PC-3 (cell line): Measurements from ENCODE around the gene RTP1. TPM values are rescaled to one million over a fixed set of nuclear protein-coding genes. Genes with fewer than 3 reads are reported as not detected.

ENCODE experiments used
- ATAC-seq: fragments of 200-7000 bp; cut with Tn5 transposase; 2 replicates; pipeline ENCODE4 v1.9.1; 2020; ENCODE audit warnings: mild to moderate bottlenecking, moderate library complexity
- BruUV-seq: library from RNA; stranded (reverse); fragments of 400-500 nt; replicated peaks from 2 replicates; lab custom pipeline; 2021; lab: Mats Ljungman, UMichigan
- CTCF ChIA-PET: fragments of 300-600 bp; sonication (Branson Sonifier 250); formaldehyde crosslinking; loops from one replicate; lab custom pipeline; 2022; ENCODE audit warnings: antibody characterized with exemption; lab: Charles Lee
- POLR2A ChIA-PET: fragments of 300-600 bp; sonication (Branson Sonifier 250); formaldehyde crosslinking; loops from one replicate; lab custom pipeline; 2022; ENCODE audit warnings: antibody characterized with exemption; ENCODE audit not compliant: unreplicated experiment; lab: Charles Lee
- DNase-seq: peaks from one replicate; pipeline ENCODE4 v3.0.0-alpha.2; 2015
- H2AFZ ChIP-seq: fragments of 300-600 bp; sonication (generic); 2 replicates; pipeline ENCODE4 v1.6.0; 2016; ENCODE audit warnings: antibody characterized with exemption, low read length
- H3F3A ChIP-seq: fragments of 300-600 bp; sonication (generic); one replicate; pipeline ENCODE4 v1.6.0; 2017; ENCODE audit warnings: antibody characterized with exemption, low read length, control low read depth, mild to moderate bottlenecking; ENCODE audit not compliant: unreplicated experiment
- H3K27ac ChIP-seq: fragments of 300-600 bp; sonication (generic); 2 replicates; pipeline ENCODE4 v1.5.1; 2016; ENCODE audit warnings: mild to moderate bottlenecking, low read length
- H3K27me3 ChIP-seq: fragments of 300-600 bp; sonication (generic); 2 replicates; pipeline ENCODE4 v1.6.1; 2016; ENCODE audit warnings: low read length, mixed read lengths
- H3K36me3 ChIP-seq: fragments of 300-600 bp; sonication (generic); 2 replicates; pipeline ENCODE4 v1.6.1; 2016; ENCODE audit warnings: low read depth, mixed run types, low read length, mixed read lengths
- H3K4me1 ChIP-seq: fragments of 300-600 bp; sonication (generic); 2 replicates; pipeline ENCODE4 v1.5.1; 2016; ENCODE audit warnings: low read length; ENCODE audit not compliant: insufficient read depth
- H3K4me2 ChIP-seq: fragments of 300-600 bp; sonication (generic); 2 replicates; pipeline ENCODE4 v1.6.0; 2016; ENCODE audit warnings: low read length
- H3K4me3 ChIP-seq: fragments of 300-600 bp; sonication (generic); 2 replicates; pipeline ENCODE4 v1.5.1; 2016; ENCODE audit warnings: mild to moderate bottlenecking, low read length, mixed read lengths
- H3K79me2 ChIP-seq: fragments of 300-600 bp; sonication (generic); 2 replicates; pipeline ENCODE4 v1.6.1; 2017; ENCODE audit warnings: low read length, mixed read lengths
- H3K9ac ChIP-seq: fragments of 300-600 bp; sonication (generic); 2 replicates; pipeline ENCODE4 v1.6.0; 2016; ENCODE audit warnings: mild to moderate bottlenecking, low read length
- H3K9me2 ChIP-seq: fragments of 300-600 bp; sonication (generic); replicated peaks from 2 replicates; pipeline ENCODE4 v1.6.1; 2016; ENCODE audit warnings: mixed run types, low read length, mixed read lengths
- H3K9me3 ChIP-seq: fragments of 300-600 bp; sonication (generic); 2 replicates; pipeline ENCODE4 v1.6.1; 2016; ENCODE audit warnings: low read length, mixed read lengths
- H4K20me1 ChIP-seq: fragments of 300-600 bp; sonication (generic); 2 replicates; pipeline ENCODE4 v1.6.1; 2016; ENCODE audit warnings: low read length, mixed read lengths
- EZH2 ChIP-seq: fragments of 300-600 bp; sonication (generic); IDR thresholded peaks from one replicate; pipeline ENCODE4 v1.6.1; 2017; ENCODE audit warnings: antibody characterized with exemption, mild to moderate bottlenecking, low read length; ENCODE audit not compliant: unreplicated experiment
- EZH2phosphoT487 ChIP-seq: fragments of 300-600 bp; sonication (generic); IDR thresholded peaks from 2 replicates; pipeline ENCODE4 v1.6.1; 2018; ENCODE audit warnings: mild to moderate bottlenecking, antibody characterized with exemption, low read length, borderline replicate concordance
- intact Hi-C: fragments of 100-400 bp; cut with micrococcal nuclease; formaldehyde crosslinking; loops from 2 replicates; pipeline ENCODE4 v1.9.0; 2023
- total RNA-seq: library from RNA; depleted of rRNA; stranded (reverse); fragments of >200 nt; gene quantifications from 2 replicates; pipeline ENCODE4 v1.2.3, GENCODE V29; 2014
- TF ChIP-seq, protein P1 (sequence below): fragments of 300-600 bp; sonication (generic); conservative IDR thresholded peaks from 2 replicates; pipeline ENCODE4 v1.5.1; 2017; ENCODE audit warnings: antibody characterized with exemption, low read depth, mild to moderate bottlenecking, low read length

Gene RTP1
- total RNA-seq, 1 experiment from 2014 or later, result not detected

DNA sequence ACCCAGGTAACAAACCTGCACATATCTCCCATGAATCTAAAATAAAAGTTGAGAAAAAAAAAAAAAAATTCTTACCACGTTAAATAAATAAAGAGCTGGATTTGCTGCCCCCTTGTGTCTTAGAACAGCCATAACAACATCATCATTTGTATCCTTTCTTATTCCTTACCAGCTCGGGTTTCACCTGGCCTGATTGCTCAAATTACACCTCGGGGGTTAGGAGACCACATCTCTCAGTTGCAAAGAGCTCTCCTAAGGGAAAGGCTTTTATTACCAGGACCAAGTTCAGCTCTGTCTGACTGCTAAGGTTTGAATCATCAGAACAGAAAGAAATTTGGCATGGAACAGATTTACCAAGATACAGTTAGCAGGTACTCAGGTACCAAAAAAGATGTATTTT lies 32.1 kb upstream of the RTP1 start:
- Histone ChIP-seq H3K27ac (no peak overlapping the region), H3K9ac (no peak overlapping the region), H3K4me2 (peak overlapping the region; percentile 32; the same call in 1 of the 2 replicates), H3K9me3 (no peaks in the 10 kb centered on the region), H4K20me1 (no peaks in the 10 kb centered on the region), H3K4me3 (no peak overlapping the region), H3K36me3 (no peaks in the 10 kb centered on the region), H3F3A (no peaks in the 10 kb centered on the region), H3K79me2 (no peaks in the 10 kb centered on the region), H3K9me2 (no peaks in the 10 kb centered on the region), H3K27me3 (0 out of 2 replicates have a peak, but pooled peaks cover 3% of the 10 kb centered on the region), H3K4me1 (peaks cover 7% of the 10 kb centered on the region; the same call in 1 of the 2 replicates), H2AFZ (no peak overlapping the region)
- TF ChIP-seq EZH2 (no peak), EZH2phosphoT487 (no peak)
- TF ChIP-seq, protein P1, sequence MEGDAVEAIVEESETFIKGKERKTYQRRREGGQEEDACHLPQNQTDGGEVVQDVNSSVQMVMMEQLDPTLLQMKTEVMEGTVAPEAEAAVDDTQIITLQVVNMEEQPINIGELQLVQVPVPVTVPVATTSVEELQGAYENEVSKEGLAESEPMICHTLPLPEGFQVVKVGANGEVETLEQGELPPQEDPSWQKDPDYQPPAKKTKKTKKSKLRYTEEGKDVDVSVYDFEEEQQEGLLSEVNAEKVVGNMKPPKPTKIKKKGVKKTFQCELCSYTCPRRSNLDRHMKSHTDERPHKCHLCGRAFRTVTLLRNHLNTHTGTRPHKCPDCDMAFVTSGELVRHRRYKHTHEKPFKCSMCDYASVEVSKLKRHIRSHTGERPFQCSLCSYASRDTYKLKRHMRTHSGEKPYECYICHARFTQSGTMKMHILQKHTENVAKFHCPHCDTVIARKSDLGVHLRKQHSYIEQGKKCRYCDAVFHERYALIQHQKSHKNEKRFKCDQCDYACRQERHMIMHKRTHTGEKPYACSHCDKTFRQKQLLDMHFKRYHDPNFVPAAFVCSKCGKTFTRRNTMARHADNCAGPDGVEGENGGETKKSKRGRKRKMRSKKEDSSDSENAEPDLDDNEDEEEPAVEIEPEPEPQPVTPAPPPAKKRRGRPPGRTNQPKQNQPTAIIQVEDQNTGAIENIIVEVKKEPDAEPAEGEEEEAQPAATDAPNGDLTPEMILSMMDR, result peak; percentile 80
- ChIA-PET POLR2A (interaction anchor here (0.6 kb wide), 1 partner anchor 52 kb away, joined by 3 read pairs; no protein-coding TSS in a partner anchor), CTCF (interaction anchor here (0.5 to 1.7 kb wide), 19 partner anchors 15 to 515 kb away, joined by 3 to 41 read pairs (median 4); partner anchors contain the start of gene RPL39L)
- ATAC-seq (peak; percentile 81), DNase-seq (peak; percentile 82)
- intact Hi-C loops, result loop anchor here (1.0 to 10.0 kb wide), 4 partner anchors 26 to 1180 kb away; partner anchors contain the start of gene RPL39L
- no TSS peak for BruUV-seq

DNA sequence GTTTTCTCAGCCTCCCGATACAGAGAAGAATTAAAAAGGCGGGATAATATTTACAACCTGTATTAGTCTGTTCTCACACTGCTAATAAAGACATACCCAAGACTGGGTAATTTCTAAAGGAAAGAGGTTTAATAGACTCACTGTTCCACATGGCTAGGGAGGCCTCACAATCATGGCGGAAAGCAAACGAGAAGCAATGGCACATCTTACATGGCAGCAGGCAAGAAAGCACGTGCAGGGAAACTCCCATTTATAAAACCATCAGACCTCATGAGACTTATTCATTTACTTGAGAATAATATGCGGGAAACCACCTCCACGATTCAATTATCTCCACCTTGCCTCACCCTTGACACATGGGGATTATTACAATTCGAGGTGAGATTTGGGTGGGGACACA lies 30.5 kb upstream of the RTP1 start:
- Histone ChIP-seq H3K4me3 (no peak overlapping the region), H3K4me1 (peaks cover 8% of the 10 kb centered on the region; the same call in 1 of the 2 replicates), H2AFZ (no peak overlapping the region), H3K9ac (no peak overlapping the region), H3K4me2 (no peak overlapping the region), H3K36me3 (no peaks in the 10 kb centered on the region), H3K27me3 (no peaks in the 10 kb centered on the region), H4K20me1 (no peaks in the 10 kb centered on the region), H3K27ac (no peak overlapping the region), H3K9me3 (no peaks in the 10 kb centered on the region), H3K9me2 (no peaks in the 10 kb centered on the region), H3F3A (no peaks in the 10 kb centered on the region), H3K79me2 (no peaks in the 10 kb centered on the region)
- TF ChIP-seq EZH2phosphoT487 (no peak), EZH2 (no peak)
- TF ChIP-seq, protein P1, result no peak
- BruUV-seq, result no TSS peak
- intact Hi-C loops, result loop anchor here (10.0 kb wide), 1 partner anchor 1182 kb away; no protein-coding TSS in a partner anchor
- ATAC-seq (no peak), DNase-seq (no peak)
- CTCF ChIA-PET, result no interaction called here
- POLR2A ChIA-PET, result no interaction called here

DNA sequence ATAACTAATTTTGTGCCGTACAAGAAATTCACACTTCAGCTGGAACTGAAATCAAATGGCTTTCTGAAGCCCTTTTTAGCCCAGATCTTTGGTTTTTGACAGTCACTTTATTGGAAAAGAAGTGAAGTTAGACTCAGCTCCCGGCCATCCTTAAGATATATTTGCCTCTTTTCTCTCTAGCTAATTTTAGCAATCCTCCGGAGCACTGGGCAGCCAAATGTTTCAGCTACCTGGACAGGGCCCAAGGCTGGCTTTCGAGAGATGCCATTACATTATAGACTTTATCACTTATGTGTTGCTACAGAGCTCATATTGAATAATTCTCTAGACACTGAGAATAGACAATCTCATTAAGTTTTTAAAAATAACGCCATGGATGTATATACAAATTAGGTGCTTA lies 29.5 kb upstream of the RTP1 start:
- intact Hi-C loops, result loop anchor here (10.0 kb wide), 1 partner anchor 1183 kb away; no protein-coding TSS in a partner anchor
- POLR2A ChIA-PET, result no interaction called here

More for the DNA sequence above, 29.5 kb upstream of the RTP1 start:
- BruUV-seq, result no TSS peak
- Histone ChIP-seq H3F3A (no peaks in the 10 kb centered on the region), H3K4me2 (no peak overlapping the region), H3K4me3 (no peak overlapping the region), H3K4me1 (peaks cover 8% of the 10 kb centered on the region; the same call in 1 of the 2 replicates), H3K9ac (no peak overlapping the region), H3K9me2 (no peaks in the 10 kb centered on the region), H3K27ac (no peak overlapping the region), H3K9me3 (no peaks in the 10 kb centered on the region), H2AFZ (no peak overlapping the region), H3K27me3 (no peaks in the 10 kb centered on the region), H4K20me1 (no peaks in the 10 kb centered on the region), H3K36me3 (no peaks in the 10 kb centered on the region), H3K79me2 (no peaks in the 10 kb centered on the region)
- TF ChIP-seq EZH2phosphoT487, result no peak
- TF ChIP-seq, protein P1, result no peak
- TF ChIP-seq EZH2, result no peak
- DNase-seq, result no peak
- CTCF ChIA-PET, result no interaction called here
- no peak for ATAC-seq
